Thymus (tissue), 2 donors: Measurements from ENCODE around the gene POLG2. TPM values are rescaled to one million over a fixed set of nuclear protein-coding genes. Genes with fewer than 3 reads are reported as not detected.

Experiments
- polyA plus RNA-seq: library from polyadenylated mRNA; stranded (reverse); fragments of 200-250 nt; gene quantifications from one replicate; pipeline ENCODE4 v1.2.3, GENCODE V29; 2013
- total RNA-seq: library from RNA; stranded (reverse); fragments of 120-200 nt; gene quantifications from one replicate; pipeline ENCODE4 v1.2.4, GENCODE V29; 2013
- donor health status: healthy.

Gene POLG2
- total and polyA plus RNA-seq, 2 donors, result 13.2 to 24.4 TPM

Other genes with a start within 250 kb of the POLG2 start
- gene TEX2, start 233.8 kb downstream of the POLG2 start, total RNA-seq, result 8.0 TPM
- 8.7 TPM for gene TEX2, start 233.8 kb downstream of the POLG2 start, polyA plus RNA-seq
- 38.7 TPM for gene PECAM1, start 106.2 kb downstream of the POLG2 start, total RNA-seq
- gene PECAM1, start 106.2 kb downstream of the POLG2 start, polyA plus RNA-seq, result 42.8 TPM
- 8.8 TPM for gene MILR1, start 47.9 kb downstream of the POLG2 start, total RNA-seq
- gene MILR1, start 47.9 kb downstream of the POLG2 start, polyA plus RNA-seq, result 6.2 TPM
- gene DDX5, start 9.2 kb upstream of the POLG2 start, total RNA-seq, result 584 TPM
- 937 TPM for gene DDX5, start 9.2 kb upstream of the POLG2 start, polyA plus RNA-seq
- gene CEP95, start 9.9 kb upstream of the POLG2 start, total RNA-seq, result 43.4 TPM
- 126 TPM for gene CEP95, start 9.9 kb upstream of the POLG2 start, polyA plus RNA-seq
- gene SMURF2, start 165.3 kb upstream of the POLG2 start, total RNA-seq, result 29.7 TPM
- 14.1 TPM for gene SMURF2, start 165.3 kb upstream of the POLG2 start, polyA plus RNA-seq